CD4-positive, alpha-beta memory T cell (primary cell): ENCODE results near the gene CSAD. TPM values are rescaled to one million over a fixed set of nuclear protein-coding genes. Genes with fewer than 3 reads are reported as not detected.

Source experiments
- CTCF ChIA-PET: fragments of 350-600 bp; sonication (Branson Sonifier 250); formaldehyde crosslinking; loops from one replicate; lab custom pipeline; 2021; ENCODE audit warnings: inconsistent platforms; ENCODE audit not compliant: partially characterized antibody; lab: Charles Lee
- POLR2A ChIA-PET: fragments of 350-600 bp; sonication (Branson Sonifier 250); formaldehyde crosslinking; loops from one replicate; lab custom pipeline; 2021; ENCODE audit not compliant: partially characterized antibody; lab: Charles Lee
- DNase-seq, 5 donors: peaks; one replicate each; pipeline versions ENCODE4 v3.0.0 to v3.0.0-alpha.2; 2020 to 2022; ENCODE audit warnings: mixed read lengths in 1 of 5
- H3K27ac ChIP-seq: one replicate; pipeline ENCODE4 v1.7.0; 2013; ENCODE audit warnings: low read depth, low read length
- H3K27me3 ChIP-seq: 2 replicates; pipeline ENCODE4 v1.7.0; 2013; ENCODE audit warnings: mild to moderate bottlenecking, low read length, moderate library complexity; ENCODE audit not compliant: insufficient read depth
- H3K36me3 ChIP-seq: 2 replicates; pipeline ENCODE4 v1.7.0; 2013; ENCODE audit warnings: mild to moderate bottlenecking, low read length, moderate library complexity; ENCODE audit not compliant: insufficient read depth
- H3K4me1 ChIP-seq: 2 replicates; pipeline ENCODE4 v1.7.0; 2013; ENCODE audit warnings: mild to moderate bottlenecking, low read length, moderate library complexity; ENCODE audit not compliant: insufficient read depth
- H3K4me3 ChIP-seq, 2 donors: one replicate each; pipeline ENCODE4 v1.7.0; 2013; ENCODE audit warnings: low read length in 2 of 2, mild to moderate bottlenecking in 1 of 2
- H3K9me3 ChIP-seq, 2 donors: one replicate each; pipeline ENCODE4 v1.7.0; 2013; ENCODE audit warnings: low read length in 2 of 2, control low read depth in 1 of 2; ENCODE audit not compliant: control insufficient read depth in 1 of 2
- H3K27ac Mint-ChIP-seq, 7 donors: one replicate each; pipeline ENCODE4 v1.8.0; 2020 to 2021; ENCODE audit warnings: mixed read lengths in 7 of 7, mild to moderate bottlenecking in 6 of 7, inconsistent platforms in 3 of 7, moderate library complexity in 3 of 7
- H3K27me3 Mint-ChIP-seq, 2 donors: one replicate each; pipeline ENCODE4 v1.8.0; 2020 to 2021; ENCODE audit warnings: mixed read lengths in 2 of 2
- H3K36me3 Mint-ChIP-seq, 2 donors: one replicate each; pipeline ENCODE4 v1.8.0; 2020 to 2021; ENCODE audit warnings: mixed read lengths in 2 of 2, inconsistent platforms in 1 of 2, mild to moderate bottlenecking in 1 of 2
- H3K4me1 Mint-ChIP-seq, 4 donors: one replicate each; pipeline ENCODE4 v1.8.0; 2020 to 2021; ENCODE audit warnings: mixed read lengths in 4 of 4, mild to moderate bottlenecking in 1 of 4
- H3K4me3 Mint-ChIP-seq, 8 donors: one replicate each; pipeline ENCODE4 v1.8.0; 2020 to 2021; ENCODE audit warnings: mixed read lengths in 8 of 8, mild to moderate bottlenecking in 7 of 8, moderate library complexity in 6 of 8, inconsistent platforms in 3 of 8
- H3K9me3 Mint-ChIP-seq, 8 donors: one replicate each; pipeline ENCODE4 v1.8.0; 2020 to 2021; ENCODE audit warnings: mixed read lengths in 8 of 8, mild to moderate bottlenecking in 5 of 8, inconsistent platforms in 3 of 8, moderate library complexity in 1 of 8
- intact Hi-C: fragments of 100-400 bp; cut with micrococcal nuclease; formaldehyde crosslinking; loops from one replicate; pipeline ENCODE4 v1.15.1; 2023
- polyA plus RNA-seq, 2 donors: library from polyadenylated mRNA; unstranded; fragments of 300-500 nt; fragmentation: Illumina TruSeq; gene quantifications; one replicate each; pipeline ENCODE4 v1.2.3, GENCODE V29; 2021
- total RNA-seq, 2 experiments: library from RNA; stranded (reverse); gene quantifications; one replicate each; pipeline ENCODE4 v1.2.3, GENCODE V29; 2021

The CSAD gene
- total and polyA plus RNA-seq, 4 experiments from 2014 or later: 1.1 to 64.2 (median 32.7) TPM

- H3K27me3 Mint-ChIP-seq: no peaks in the 10 kb centered on the region
- ChIA-PET CTCF (interaction anchor here (0.5 to 6.7 kb wide), 5 partner anchors 9 to 102 kb away, joined by 3 to 65 read pairs (median 5); no protein-coding TSS in a partner anchor), POLR2A (interaction anchor here (1.1 to 27.7 kb wide), 7 partner anchors 7 to 153 kb away, joined by 3 to 463 read pairs (median 5); partner anchors contain the start of genes AAAS, CSAD, ITGB7 and PFDN5)
- Histone ChIP-seq H3K27ac (no peak overlapping the region), H3K36me3 (peaks cover 84% of the 10 kb centered on the region), H3K4me1 (peaks cover 22% of the 10 kb centered on the region), H3K4me3 (no peak overlapping the region), H3K9me3 (no peaks in the 10 kb centered on the region), H3K27me3 (no peaks in the 10 kb centered on the region)
- H3K27ac Mint-ChIP-seq: peak overlapping the region in 2 of 7 donors; percentile 35 to 53
- H3K36me3 Mint-ChIP-seq: peaks cover 62 to 84% of the 10 kb centered on the region in 2 donors
- H3K4me3 Mint-ChIP-seq: no peak overlapping the region
- no peaks in the 10 kb centered on the region for H3K9me3 Mint-ChIP-seq
- no peak for DNase-seq
- peaks cover 9 to 23% (median 14%) of the 10 kb centered on the region in 4 donors for H3K4me1 Mint-ChIP-seq
- intact Hi-C loops: loop anchor here (5.0 kb wide), 1 partner anchor 125 kb away; no protein-coding TSS in a partner anchor
These were observed 11.3 kb upstream of the CSAD start for GRCh38 chr12:53191885-53192530.

DNA sequence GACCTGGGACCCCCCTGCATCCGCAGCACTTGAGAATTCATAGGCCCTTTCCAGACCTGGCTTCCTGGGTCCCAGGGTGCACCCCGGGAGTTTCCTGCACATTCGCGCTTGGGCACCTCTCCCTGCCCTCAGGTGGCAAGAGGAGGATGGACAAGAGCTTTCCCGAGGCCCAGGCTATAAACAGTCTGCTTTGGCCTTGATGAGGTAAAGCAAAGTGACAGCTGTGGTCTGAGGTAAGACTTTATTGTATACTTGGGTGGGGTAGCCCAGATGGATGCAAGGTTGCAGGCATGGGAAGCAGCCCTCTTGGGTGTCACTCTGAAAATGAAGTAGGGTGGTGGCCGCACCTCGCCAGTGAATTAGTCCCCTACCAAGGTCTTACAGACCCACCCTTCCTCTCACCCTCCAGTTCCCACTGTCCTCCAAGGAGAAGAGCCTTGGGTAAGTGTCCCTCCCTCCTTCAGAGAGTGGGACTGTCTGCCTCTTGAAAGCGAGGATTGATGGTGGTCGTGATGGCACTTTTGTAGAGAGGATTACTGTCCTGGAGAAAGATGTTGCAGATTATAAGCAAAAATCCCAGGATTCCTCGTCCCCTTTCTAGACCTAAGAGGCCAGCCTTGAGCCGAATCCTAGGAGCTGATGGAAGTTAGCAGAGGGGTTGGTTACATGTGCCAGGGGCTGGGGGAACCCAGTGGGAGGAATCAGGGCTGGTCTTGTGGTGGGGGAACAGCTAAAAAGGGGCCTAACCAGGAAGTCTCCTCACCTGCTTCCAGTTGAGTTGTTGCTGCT is 10.6 kb upstream of the CSAD start:
- H3K4me1 ChIP-seq: peaks cover 15% of the 10 kb centered on the region
- Mint-ChIP-seq H3K9me3 (no peaks in the 10 kb centered on the region), H3K27me3 (no peaks in the 10 kb centered on the region), H3K36me3 (peaks cover 62 to 84% of the 10 kb centered on the region in 2 donors), H3K27ac (peak overlapping the region in 5 of 7 donors; percentile 17 to 53 (median 36)), H3K4me1 (peaks cover 5 to 19% (median 11%) of the 10 kb centered on the region in 4 donors), H3K4me3 (no peak overlapping the region)
- H3K27ac ChIP-seq: no peak overlapping the region
- intact Hi-C loops: loop anchor here (5.0 kb wide), 1 partner anchor 124 kb away; no protein-coding TSS in a partner anchor
- H3K27me3 ChIP-seq: no peaks in the 10 kb centered on the region
- POLR2A ChIA-PET: interaction anchor here (1.1 to 27.7 kb wide), 6 partner anchors 6 to 154 kb away, joined by 3 to 463 read pairs (median 8); partner anchors contain the start of genes AAAS, CSAD, ITGB7 and ZNF740
- H3K9me3 ChIP-seq: no peaks in the 10 kb centered on the region
- H3K4me3 ChIP-seq: no peak overlapping the region
- H3K36me3 ChIP-seq: peaks cover 84% of the 10 kb centered on the region
- DNase-seq: no peak
- CTCF ChIA-PET: interaction anchor here (0.9 to 6.7 kb wide), 7 partner anchors 8 to 103 kb away, joined by 3 to 65 read pairs (median 3); no protein-coding TSS in a partner anchor

DNA sequence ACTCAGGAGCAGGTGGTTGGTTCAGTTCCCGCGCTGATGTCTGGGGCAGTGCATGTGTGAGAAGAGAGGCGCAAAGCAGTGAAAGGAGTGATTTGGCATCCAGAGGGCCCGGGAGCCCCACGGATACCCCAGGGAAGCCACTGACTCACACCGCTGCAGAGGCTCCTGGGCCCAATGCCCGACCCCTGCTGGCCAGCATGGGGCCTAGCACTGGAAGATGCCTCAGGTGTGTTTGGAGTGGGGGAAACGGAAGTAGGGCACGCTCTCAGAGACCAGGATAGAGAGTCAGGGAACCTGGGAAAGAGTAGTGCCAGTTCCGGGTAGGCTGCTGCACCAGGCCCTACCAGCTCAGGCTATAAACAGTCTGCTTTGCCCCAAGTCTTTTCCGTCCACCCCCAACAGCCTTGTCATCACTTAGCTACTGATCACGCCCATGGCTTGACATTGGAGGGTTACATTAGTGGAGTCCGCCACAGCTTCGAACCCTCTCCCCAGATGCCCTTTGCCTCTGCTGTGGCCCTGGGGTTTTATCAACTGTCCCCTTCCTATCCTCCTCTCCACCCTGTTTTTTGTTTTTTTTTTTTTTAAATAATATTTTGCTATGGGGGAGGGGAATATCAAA is 9.5 kb upstream of the CSAD start:
- Mint-ChIP-seq H3K9me3 (no peaks in the 10 kb centered on the region), H3K4me1 (peaks cover 8 to 22% (median 11%) of the 10 kb centered on the region in 4 donors), H3K36me3 (peaks cover 63 to 84% of the 10 kb centered on the region in 2 donors), H3K27me3 (no peaks in the 10 kb centered on the region), H3K27ac (peak overlapping the region in 6 of 7 donors; percentile 51 to 79 (median 66)), H3K4me3 (no peak overlapping the region)
- H3K9me3 ChIP-seq: no peaks in the 10 kb centered on the region
- H3K27me3 ChIP-seq: no peaks in the 10 kb centered on the region
- CTCF ChIA-PET: interaction anchor here (0.6 to 6.7 kb wide), 14 partner anchors 9 to 250 kb away, joined by 3 to 65 read pairs (median 5); partner anchors contain the start of gene CSAD
- H3K27ac ChIP-seq: no peak overlapping the region
- intact Hi-C loops: loop anchor here (1.0 to 5.0 kb wide), 3 partner anchors 10 to 123 kb away; partner anchors contain the start of genes CSAD and ZNF740
- H3K4me1 ChIP-seq: peaks cover 13% of the 10 kb centered on the region
- H3K4me3 ChIP-seq: no peak overlapping the region
- POLR2A ChIA-PET: interaction anchor here (1.0 to 27.7 kb wide), 5 partner anchors 5 to 39 kb away, joined by 3 to 463 read pairs (median 8); partner anchors contain the start of genes CSAD, ITGB7 and ZNF740
- DNase-seq: peak; percentile 46 to 64 (median 52)
- H3K36me3 ChIP-seq: peaks cover 84% of the 10 kb centered on the region

DNA sequence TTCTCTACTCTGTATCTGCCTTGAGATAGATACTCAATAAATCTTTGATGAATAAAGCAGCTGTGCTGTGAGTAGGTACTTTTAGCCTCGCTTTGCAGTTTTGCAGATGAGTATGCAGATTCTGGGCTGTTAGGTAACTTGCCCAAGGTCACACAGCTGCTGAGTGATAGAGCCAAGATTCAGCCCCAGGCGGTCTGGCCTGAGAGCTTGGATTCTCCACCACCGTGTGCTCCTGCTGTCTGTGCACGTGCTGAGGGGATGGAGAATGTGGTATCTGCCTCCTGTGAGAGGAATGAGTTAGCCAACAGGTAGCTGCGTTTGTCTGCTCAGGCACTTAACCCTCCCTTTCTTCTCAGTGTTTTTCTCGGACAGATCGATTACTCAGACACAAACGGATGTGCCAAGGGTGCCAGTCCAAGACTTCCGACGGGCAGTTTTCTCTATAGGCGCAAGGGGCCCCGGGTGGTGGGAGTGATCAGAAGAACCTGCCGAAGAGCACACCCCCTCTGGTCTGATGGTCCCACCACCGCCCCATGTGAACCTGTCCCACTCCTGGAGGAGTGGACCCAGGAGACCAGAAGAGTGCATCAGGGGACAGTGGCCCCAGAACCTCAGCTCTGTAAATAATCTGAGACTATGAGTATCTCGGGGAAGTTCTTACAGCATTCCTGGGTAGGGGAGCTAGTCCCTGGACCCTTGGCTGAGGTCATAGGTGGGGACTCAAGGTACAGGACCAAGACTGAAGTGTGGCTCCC is 6.6 kb upstream of the CSAD start:
- Mint-ChIP-seq H3K4me3 (no peak overlapping the region), H3K27ac (peak overlapping the region in 5 of 7 donors; percentile 15 to 74 (median 35)), H3K36me3 (peaks cover 47 to 81% of the 10 kb centered on the region in 2 donors), H3K4me1 (peaks cover 26 to 44% (median 32%) of the 10 kb centered on the region in 4 donors), H3K27me3 (no peaks in the 10 kb centered on the region), H3K9me3 (no peaks in the 10 kb centered on the region)
- peaks cover 38% of the 10 kb centered on the region for H3K4me1 ChIP-seq
- H3K27me3 ChIP-seq: no peaks in the 10 kb centered on the region
- DNase-seq: no peak
- peaks cover 76% of the 10 kb centered on the region for H3K36me3 ChIP-seq
- POLR2A ChIA-PET: interaction anchor here (0.9 to 17.3 kb wide), 6 partner anchors 15 to 108 kb away, joined by 4 to 463 read pairs (median 8); partner anchors contain the start of genes ITGB7 and SPRYD3
- intact Hi-C loops: no loop called here
- CTCF ChIA-PET: interaction anchor here (0.7 to 6.7 kb wide), 11 partner anchors 10 to 121 kb away, joined by 3 to 65 read pairs (median 4); partner anchors contain the start of gene ITGB7
- no peaks in the 10 kb centered on the region for H3K9me3 ChIP-seq
- no peak overlapping the region for H3K27ac ChIP-seq
- H3K4me3 ChIP-seq: no peak overlapping the region

DNA sequence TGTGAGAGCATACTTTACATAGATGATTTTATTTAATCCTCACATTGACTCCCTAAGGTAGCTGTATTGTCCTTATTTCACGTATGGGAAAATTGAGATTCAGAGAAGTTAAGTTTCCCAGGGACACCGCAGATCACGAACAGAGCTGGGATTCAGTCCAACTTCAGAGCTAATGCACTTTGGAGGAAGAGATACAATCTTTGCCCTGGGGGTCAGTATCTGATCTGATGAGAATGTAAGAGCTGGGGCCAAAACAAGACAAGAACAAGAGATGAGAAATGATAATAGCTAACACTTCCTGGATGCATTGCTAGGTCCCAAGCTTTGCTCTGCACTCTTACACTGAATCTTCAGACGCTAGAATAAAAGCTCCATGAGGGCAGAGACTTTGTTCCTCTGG is 6.0 kb upstream of the CSAD start:
- ChIA-PET POLR2A (interaction anchor here (0.6 to 17.3 kb wide), 5 partner anchors 16 to 109 kb away, joined by 3 to 463 read pairs (median 4); partner anchors contain the start of genes ITGB7, PFDN5 and SPRYD3), CTCF (interaction anchor here (0.8 to 6.7 kb wide), 4 partner anchors 13 to 117 kb away, joined by 3 to 65 read pairs (median 10); partner anchors contain the start of gene ITGB7)
- peaks cover 76% of the 10 kb centered on the region for H3K36me3 ChIP-seq
- H3K36me3 Mint-ChIP-seq: peaks cover 41 to 81% of the 10 kb centered on the region in 2 donors
- no peak overlapping the region for H3K4me3 Mint-ChIP-seq
- no peak for DNase-seq
- no peaks in the 10 kb centered on the region for H3K27me3 Mint-ChIP-seq
- H3K27me3 ChIP-seq: no peaks in the 10 kb centered on the region
- intact Hi-C loops: no loop called here
- peaks cover 44% of the 10 kb centered on the region for H3K4me1 ChIP-seq
- no peaks in the 10 kb centered on the region for H3K9me3 ChIP-seq
- no peaks in the 10 kb centered on the region for H3K9me3 Mint-ChIP-seq
- H3K4me1 Mint-ChIP-seq: peaks cover 32 to 50% (median 37%) of the 10 kb centered on the region in 4 donors
- no peak overlapping the region for H3K27ac ChIP-seq
- H3K4me3 ChIP-seq: no peak overlapping the region
- H3K27ac Mint-ChIP-seq: peak overlapping the region in 2 of 7 donors; percentile 8 to 74
